ENCODE data around the gene NUP210L.
A peak's percentile ranks its signal among the peaks of the same experiment; 100 is the strongest.
"Not testable (repeated sequence)": the region's sequence is repeated elsewhere in the genome, so short reads cannot be mapped to it uniquely, and the experiment has no call there.

The NUP210L gene

GRCh38 chr1:154167461-154167860 is 12.6 kb upstream of the NUP210L start:
- no peak for DNase-seq

- no peak for DNase-seq
Observed at GRCh38 chr1:154166207-154166606, 11.3 kb upstream of the NUP210L start.

- DNase-seq = no peak
Observed at GRCh38 chr1:154159554-154159953, 4.7 kb upstream of the NUP210L start.

DNA sequence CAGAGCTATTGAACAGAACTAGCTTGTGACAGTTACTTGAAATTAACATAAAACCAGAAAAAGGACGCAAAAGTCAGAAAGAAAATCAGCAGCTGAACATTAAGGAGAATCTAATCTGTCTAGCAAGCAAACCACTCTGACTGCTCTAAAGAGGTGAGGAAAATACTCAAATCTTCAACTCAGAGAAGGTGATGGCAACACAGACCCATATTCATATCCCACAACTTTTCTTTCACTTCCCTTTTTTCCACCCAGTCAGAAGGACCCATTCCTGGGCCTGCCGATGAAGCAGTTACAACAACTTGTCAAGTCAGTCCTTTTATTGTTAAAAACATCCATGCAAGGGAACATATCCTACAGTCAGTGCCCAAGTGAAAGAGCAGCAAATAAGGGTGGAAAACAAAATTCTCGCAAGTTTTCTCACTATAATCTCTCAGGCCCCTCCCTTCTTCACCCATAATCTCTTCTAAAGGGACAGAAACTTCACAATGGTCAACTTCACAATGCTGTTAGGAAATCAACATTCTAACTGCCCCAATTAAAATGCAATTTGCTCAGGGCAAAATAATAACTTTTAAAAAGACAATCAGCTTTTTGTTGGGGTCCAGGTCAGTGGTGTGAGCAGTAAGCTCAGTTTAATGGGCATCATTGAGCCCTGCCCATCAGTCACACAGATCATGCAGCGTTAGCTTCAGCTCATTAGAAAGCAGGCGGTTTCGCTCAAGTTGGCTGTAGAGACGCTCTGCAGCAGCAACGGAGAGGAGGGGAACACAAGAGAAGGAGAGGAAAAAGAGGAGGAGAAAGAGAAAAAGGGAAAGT is 3.6 kb upstream of the NUP210L start:
- no peak for DNase-seq

GRCh38 chr1:154157520-154158306 is 2.8 kb upstream of the NUP210L start:
- DNase-seq = peak; percentile 77

- DNase-seq = peak; percentile 23
Observed at GRCh38 chr1:154155251-154155650, 378 bp upstream of the NUP210L start.

GRCh38 chr1:154154053-154154452 is 820 bp downstream of the NUP210L start:
- no peak for DNase-seq

- no peak for DNase-seq
Observed at GRCh38 chr1:154151311-154151710, 3.6 kb downstream of the NUP210L start.

DNA sequence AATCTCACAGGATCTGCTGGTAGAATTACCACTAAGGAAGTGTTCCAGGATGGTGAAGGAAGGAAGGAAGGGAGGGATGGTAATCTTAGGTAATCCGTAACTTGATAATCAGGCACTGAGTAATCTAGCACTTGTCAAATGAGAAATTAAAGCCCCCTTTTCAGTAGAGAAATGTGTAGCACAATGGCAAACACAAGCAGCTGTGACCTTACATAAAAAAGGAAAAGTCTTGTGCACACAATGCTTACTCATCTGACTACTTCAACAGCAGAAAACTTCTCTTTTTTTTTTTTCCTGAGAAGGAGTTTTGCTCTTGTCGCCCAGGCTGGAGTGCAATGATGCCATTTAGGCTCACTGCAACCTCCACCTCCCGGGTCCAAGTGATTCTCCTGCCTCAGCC is 6.1 kb downstream of the NUP210L start:
- DNase-seq = no peak

GRCh38 chr1:154147505-154147904 is 7.4 kb downstream of the NUP210L start:
- not testable (repeated sequence) for DNase-seq

DNA sequence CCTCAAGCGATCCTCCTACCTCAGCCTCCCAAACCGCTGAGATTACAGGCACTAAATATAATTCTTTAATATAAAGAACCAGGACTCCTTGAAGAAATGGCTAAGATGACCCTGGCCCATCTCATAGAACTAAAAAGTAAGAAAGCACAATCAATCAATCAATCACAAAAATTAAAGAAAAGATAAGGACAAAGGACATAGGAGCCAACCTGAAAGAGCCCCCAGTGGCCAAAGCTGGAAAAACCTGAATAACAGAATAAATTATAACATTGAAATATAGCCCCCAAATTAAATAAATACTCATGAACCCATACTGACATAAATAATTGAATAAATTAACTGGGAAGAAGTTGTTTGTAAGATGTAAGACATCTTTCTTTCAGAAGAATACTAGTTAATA is 8.9 kb downstream of the NUP210L start:
- DNase-seq = peak; percentile 10

GRCh38 chr1:154142358-154142757 is 12.5 kb downstream of the NUP210L start:
- DNase-seq = no peak

GRCh38 chr1:154141240-154141639 is 13.6 kb downstream of the NUP210L start:
- no peak for DNase-seq

DNA sequence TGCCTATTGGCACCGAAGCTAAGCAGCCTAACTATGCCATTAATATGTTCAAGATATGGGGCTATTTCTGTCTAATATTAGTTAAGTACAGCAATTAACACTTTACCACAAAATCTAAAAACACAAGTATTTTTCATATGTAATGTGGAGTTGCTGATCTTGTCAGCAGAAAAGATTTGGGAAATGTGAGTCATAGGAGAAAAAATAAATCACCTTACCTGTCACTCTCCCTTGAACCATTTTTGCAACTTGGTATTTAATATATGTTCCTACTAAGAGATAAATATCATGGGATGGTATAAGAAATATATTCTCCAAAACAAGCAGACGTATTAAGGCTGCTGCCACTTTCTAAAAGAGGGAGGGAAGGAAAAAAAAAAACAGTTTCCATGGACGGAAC is 17.0 kb downstream of the NUP210L start:
- DNase-seq = no peak

DNA sequence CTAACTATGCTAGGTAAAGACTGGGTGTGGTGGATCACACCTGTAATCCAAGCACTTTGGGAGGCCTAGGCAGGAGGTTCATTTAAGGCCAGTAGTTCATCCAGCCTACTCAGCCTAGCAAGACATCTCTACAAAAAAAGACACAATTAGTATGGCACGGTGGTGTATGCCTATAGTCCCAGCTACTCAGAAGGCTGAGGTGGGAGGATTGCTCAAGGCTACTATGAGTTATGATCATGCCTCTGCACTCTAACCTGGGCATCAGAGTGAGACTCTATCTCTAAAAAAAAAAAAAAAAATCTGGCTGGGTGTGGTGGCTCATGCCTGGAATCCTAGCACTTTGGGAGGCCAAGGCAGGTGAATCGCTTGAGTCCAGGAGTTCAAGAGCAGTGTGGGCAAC is 21.6 kb downstream of the NUP210L start:
- no peak for DNase-seq

DNA sequence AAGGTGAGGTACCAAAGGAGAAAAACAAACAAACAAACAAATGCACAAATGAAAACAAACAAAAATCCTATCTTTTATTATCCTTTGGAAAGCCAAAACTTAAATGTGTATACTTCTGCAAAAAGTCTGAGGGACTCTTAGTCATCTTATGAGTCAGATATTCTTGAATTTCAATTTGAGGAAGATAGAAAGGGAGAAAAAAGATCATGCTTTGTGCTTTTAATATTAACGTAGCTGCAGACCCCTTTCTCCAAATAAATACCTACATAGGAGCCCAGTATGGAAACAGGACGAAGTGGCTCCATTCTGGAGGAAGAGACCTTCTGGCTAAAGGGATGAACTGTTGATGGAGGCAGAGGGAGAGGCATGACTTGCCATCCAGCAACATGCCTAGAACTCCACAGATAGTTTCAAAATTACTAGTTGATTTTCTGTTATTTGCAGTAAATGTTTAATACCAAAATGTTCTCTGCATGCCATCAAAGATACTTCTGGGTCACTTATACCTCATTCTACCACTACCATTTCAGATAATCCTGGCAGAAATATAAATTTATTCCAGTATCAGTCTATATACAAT is 25.4 kb downstream of the NUP210L start:
- DNase-seq = no peak

- not testable (repeated sequence) for DNase-seq
Observed at GRCh38 chr1:154123205-154123604, 31.7 kb downstream of the NUP210L start.

DNA sequence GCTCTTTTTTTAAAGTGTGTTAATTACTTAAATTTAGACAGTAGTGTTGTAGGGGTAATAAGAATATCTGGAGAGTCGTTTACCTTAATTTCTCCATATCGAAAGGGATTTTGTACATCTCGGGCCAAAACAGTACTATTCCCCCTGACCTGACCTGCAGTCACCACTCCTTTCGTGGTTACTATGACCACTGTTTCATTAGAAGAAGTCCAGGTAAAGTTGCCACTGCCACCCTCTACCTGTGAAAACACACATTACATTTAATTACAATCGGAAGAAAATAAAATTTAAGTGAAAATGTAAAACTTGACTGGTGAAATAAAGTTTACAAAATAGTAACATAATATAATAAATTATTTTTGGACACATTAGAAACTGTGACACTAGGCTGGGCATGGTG is 37.2 kb downstream of the NUP210L start:
- no peak for DNase-seq

- DNase-seq = no peak
Observed at GRCh38 chr1:154115180-154115579, 39.7 kb downstream of the NUP210L start.

- DNase-seq = no peak
Observed at GRCh38 chr1:154104433-154105082, 50.3 kb downstream of the NUP210L start.

GRCh38 chr1:154100141-154100540 is 54.7 kb downstream of the NUP210L start:
- DNase-seq = not testable (repeated sequence)

DNA sequence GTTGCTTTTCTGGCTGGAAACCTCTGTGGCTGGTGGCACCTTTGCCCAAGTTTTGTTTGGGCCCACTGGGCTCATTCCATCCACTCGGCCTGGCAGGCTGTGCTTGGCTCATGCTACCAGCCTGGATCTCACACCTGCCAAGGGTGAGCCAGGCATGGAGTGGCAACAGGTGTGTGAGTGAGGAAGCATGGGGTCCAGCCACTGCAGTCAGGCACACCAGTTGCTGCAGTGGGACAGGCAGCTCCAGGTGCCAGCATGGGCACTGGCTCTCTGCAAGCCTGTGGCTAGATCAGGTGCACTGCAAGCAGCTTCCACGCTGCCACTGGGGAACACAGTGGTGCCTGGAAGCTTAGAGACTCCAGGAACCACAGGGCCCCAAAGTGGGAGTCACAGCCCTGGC is 57.0 kb downstream of the NUP210L start:
- DNase-seq = no peak

- DNase-seq = no peak
Observed at GRCh38 chr1:154095456-154096060, 59.3 kb downstream of the NUP210L start.

Measured in CD4-positive, alpha-beta T cell treated with Interleukin-17A for 4 hours (primary cell).